K562 (cell line): ENCODE measurements around the gene DDX20. TPM values are rescaled to one million over a fixed set of nuclear protein-coding genes. Genes with fewer than 3 reads are reported as not detected.

Experiments used
- ATAC-seq: fragments of 200-7000 bp; cut with Tn5 transposase; 3 replicates; pipeline ENCODE4 v1.9.1; 2020; ENCODE audit warnings: moderate library complexity
- BruUV-seq: library from RNA; stranded (reverse); fragments of 400-500 nt; replicated peaks from 2 replicates; lab custom pipeline; 2021; lab: Mats Ljungman, UMichigan
- CTCF ChIA-PET: fragments of 300-600 bp; formaldehyde crosslinking; extraction: SDS; loops from one replicate; lab custom pipeline; 2021; ENCODE audit warnings: low intra/inter-chr PET ratio; lab: Yijun Ruan, JAX
- POLR2A ChIA-PET: fragments of 300-600, 350-650 bp; sonication (Branson Sonifier 250); formaldehyde crosslinking; extraction: SDS; loops from one replicate; lab custom pipeline; 2021; ENCODE audit warnings: antibody characterized with exemption, inconsistent platforms; lab: Yijun Ruan, JAX
- DNase-seq, 4 experiments: peaks; one replicate each; pipeline versions ENCODE4 v3.0.0 to v3.0.0-alpha.2; 2011 to 2018; ENCODE audit warnings: low spot score in 3 of 4, mixed read lengths in 3 of 4; ENCODE audit errors: extremely low read depth in 1 of 4
- FAIRE-seq: peaks from 2 replicates; lab custom pipeline; 2011; peaks lifted over from hg19 to GRCh38; lab: Jason Lieb, UNC
- H2AFZ ChIP-seq: 2 replicates; pipeline ENCODE4 v1.6.0; 2011; ENCODE audit warnings: low read depth, low read length, control low read depth, inconsistent platforms
- H3K27ac ChIP-seq: fragments of 200-600 bp; 3 replicates; pipeline ENCODE4 v1.8.0; 2011; ENCODE audit warnings: low read depth, mild to moderate bottlenecking, control low read depth, inconsistent platforms, low read length, moderate library complexity, mixed read lengths; ENCODE audit errors: extremely low read depth
- H3K27me3 ChIP-seq, 2 experiments: fragments of 300-600 bp in 1 of 2; 2 replicates in 1 of 2; 3 replicates in 1 of 2; pipeline versions ENCODE4 v1.6.0 to v1.8.0; 2011; ENCODE audit warnings: inconsistent platforms in 2 of 2, low read length in 2 of 2, mild to moderate bottlenecking in 1 of 2, mixed read lengths in 1 of 2, moderate library complexity in 1 of 2; ENCODE audit not compliant: control insufficient read depth in 2 of 2, insufficient read depth in 2 of 2
- H3K36me3 ChIP-seq: fragments of 300-600 bp; 3 replicates; pipeline ENCODE4 v1.8.0; 2011; ENCODE audit warnings: mild to moderate bottlenecking, low read length, inconsistent platforms; ENCODE audit not compliant: control insufficient read depth, insufficient read depth
- H3K4me1 ChIP-seq, 2 experiments: fragments of 200-600 bp in 1 of 2; replicated peaks in 1 of 2; 2 replicates in 1 of 2; 3 replicates in 1 of 2; pipeline versions ENCODE4 v1.5.1 to v1.8.0; 2011; ENCODE audit warnings: inconsistent platforms in 2 of 2, low read length in 2 of 2, mild to moderate bottlenecking in 1 of 2, mixed read lengths in 1 of 2, moderate library complexity in 1 of 2; ENCODE audit not compliant: control insufficient read depth in 2 of 2, insufficient read depth in 2 of 2
- H3K4me2 ChIP-seq: 2 replicates; pipeline ENCODE4 v1.6.1; 2011; ENCODE audit warnings: low read length, control low read depth, inconsistent platforms, mixed read lengths; ENCODE audit not compliant: insufficient read depth
- H3K4me3 ChIP-seq: fragments of 200-600 bp; sonication (generic), shearing (Covaris generic); 2 replicates; pipeline ENCODE4 v1.5.1; 2016; ENCODE audit warnings: control low read depth, inconsistent platforms
- H3K79me2 ChIP-seq: fragments of 200-600 bp; 3 replicates; pipeline ENCODE4 v1.8.0; 2011; ENCODE audit warnings: low read length, inconsistent platforms; ENCODE audit not compliant: control insufficient read depth, insufficient read depth
- H3K9ac ChIP-seq, 2 experiments: 2 replicates each; pipeline versions ENCODE4 v1.6.0 to v1.6.1; 2011; ENCODE audit warnings: low read depth in 2 of 2, low read length in 2 of 2, control low read depth in 1 of 2, inconsistent platforms in 1 of 2, mild to moderate bottlenecking in 1 of 2, mixed read lengths in 1 of 2; ENCODE audit not compliant: insufficient read depth in 1 of 2
- H3K9me1 ChIP-seq: one replicate; pipeline ENCODE4 v1.6.0; 2011; ENCODE audit warnings: inconsistent platforms, mild to moderate bottlenecking, low read length, moderate library complexity; ENCODE audit not compliant: control insufficient read depth, insufficient read depth
- H3K9me3 ChIP-seq: replicated peaks from 2 replicates; pipeline ENCODE4 v1.5.1; 2011; ENCODE audit warnings: low read depth, low read length, inconsistent platforms; ENCODE audit not compliant: control insufficient read depth, insufficient read depth
- H4K20me1 ChIP-seq: replicated peaks from 2 replicates; pipeline ENCODE4 v1.6.1; 2011; ENCODE audit warnings: low read length, inconsistent platforms, mixed read lengths; ENCODE audit not compliant: control insufficient read depth, insufficient read depth
- CBFB ChIP-seq: sonication (generic); formaldehyde crosslinking; IDR thresholded peaks from 2 replicates; pipeline ENCODE4 v1.4.0; 2020; ENCODE audit warnings: mild to moderate bottlenecking, missing genetic modification reagents
- FOXK2 ChIP-seq, 2 experiments: fragments of 450-650 bp; IDR thresholded peaks in 1 of 2; conservative IDR thresholded peaks in 1 of 2; 2 replicates each; pipeline ENCODE4 v1.6.1; 2016; ENCODE audit warnings: low read depth in 2 of 2, mild to moderate bottlenecking in 1 of 2
- KDM5B ChIP-seq: fragments of 200-600 bp; sonication (generic); IDR thresholded peaks from 2 replicates; pipeline ENCODE4 v1.6.1; 2012; ENCODE audit warnings: low read depth, mild to moderate bottlenecking, moderate library complexity, low read length, control low read depth, inconsistent platforms; ENCODE audit not compliant: insufficient replicate concordance
- RBBP5 ChIP-seq: fragments of 200-600 bp; sonication (generic); IDR thresholded peaks from 2 replicates; pipeline ENCODE4 v1.6.1; 2012; ENCODE audit warnings: borderline replicate concordance, mild to moderate bottlenecking, low read length, control low read depth, inconsistent platforms; ENCODE audit not compliant: insufficient read depth, poor library complexity, severe bottlenecking
- RBM34 ChIP-seq: fragments of 200-400 bp; formaldehyde crosslinking; IDR thresholded peaks from 2 replicates; pipeline ENCODE4 v1.6.1; 2018; ENCODE audit warnings: low read length, borderline replicate concordance; ENCODE audit not compliant: insufficient read depth
- TRIM28 ChIP-seq: fragments of 450-650 bp; IDR thresholded peaks from 2 replicates; pipeline ENCODE4 v1.6.1; 2017
- ZNF445 ChIP-seq: fragments of 250-450 bp; sonication (Bioruptor Pico); IDR thresholded peaks from 2 replicates; pipeline ENCODE4 v1.4.0; 2020; ENCODE audit warnings: low read depth, mild to moderate bottlenecking, moderate library complexity
- WGBS: fragments of 100-300 bp; shearing (Covaris generic); methylation state at CpG from one replicate; pipeline ENCODE4 v1.1.6; 2016; ENCODE audit warnings: low coverage, mixed read lengths; ENCODE audit not compliant: insufficient coverage; ENCODE audit errors: missing lambda C conversion rate; 5-methylcytosine and 5-hydroxymethylcytosine counted together
- in situ Hi-C: fragments of 300-500 bp; cut with MboI; formaldehyde crosslinking; loops from 4 replicates; pipeline ENCODE4 v1.15.0; 2018; ENCODE audit warnings: inconsistent platforms, mixed read lengths
- intact Hi-C: fragments of 100-400 bp; cut with micrococcal nuclease; formaldehyde crosslinking; loops from 2 replicates; pipeline ENCODE4 v1.14.2; 2022
- polyA plus RNA-seq, 8 experiments: library from polyadenylated mRNA; depleted of rRNA in 4 of 8; stranded (reverse) in 5 of 8; unstranded in 3 of 8; fragments of >200 nt; fragmentation: Nextera tagmentation in 2 of 8; fragmentation: Illumina TruSeq in 1 of 8; extraction: Ambion mirVana in 2 of 8; extraction: Trizol in 1 of 8; gene quantifications; 2 replicates each; pipeline versions ENCODE4 v1.2.1 to v1.2.3, GENCODE V29; 2011 to 2014; ENCODE audit warnings: inconsistent platforms in 1 of 8, missing spikeins in 1 of 8
- total RNA-seq, 7 experiments: library from RNA; depleted of rRNA in 6 of 7; stranded (reverse); fragments of >200 nt in 6 of 7; fragmentation: Illumina TruSeq in 2 of 7; extraction: Trizol in 2 of 7; gene quantifications; 2 replicates each; pipeline versions ENCODE4 v1.2.1 to v1.2.3, GENCODE V29; 2011 to 2021; ENCODE audit warnings: low replicate concordance in 1 of 7
- TF ChIP-seq, protein P1 (sequence below), 2 experiments: fragments of 150-350 bp in 1 of 2; IDR thresholded peaks; 2 replicates each; pipeline ENCODE4 v1.6.1; 2012 to 2016; ENCODE audit warnings: low read depth in 2 of 2, low read length in 2 of 2, mild to moderate bottlenecking in 1 of 2, moderate library complexity in 1 of 2
- TF ChIP-seq, protein P2 (sequence below): fragments of 200-800 bp; sonication (Bioruptor generic); IDR thresholded peaks from 2 replicates; pipeline ENCODE4 v1.6.1; 2017; ENCODE audit warnings: missing genetic modification characterization, missing compliant biosample characterization

DDX20 gene
- total and polyA plus RNA-seq, 9 of the 15 experiments (the other 6 are each of a cell fraction or from before 2014, with no cell fraction given): 8.3 to 33.4 (median 24.5) TPM

DNA sequence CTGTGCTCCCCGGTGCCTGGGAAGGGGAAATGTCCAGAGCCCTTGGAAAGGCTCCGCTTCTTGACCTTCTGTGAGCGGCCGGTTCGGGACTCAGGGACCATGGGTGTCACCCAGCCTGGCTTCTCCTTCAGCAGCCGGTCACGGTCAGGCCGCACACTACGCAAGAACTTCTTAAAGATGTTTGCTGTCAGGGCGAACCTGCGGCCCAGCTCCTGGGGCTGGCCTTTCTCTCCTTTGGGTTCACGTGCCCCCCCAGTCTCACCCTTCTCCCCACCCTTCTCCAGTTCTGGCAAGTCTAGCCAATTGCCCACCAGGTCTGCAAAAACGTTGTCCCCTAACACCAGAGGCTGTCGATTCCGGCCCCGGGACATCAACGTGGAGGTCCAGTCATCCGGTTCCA lies 28.6 kb upstream of the DDX20 start:
- Histone ChIP-seq H3K4me3 (no peak overlapping the region), H3K79me2 (no peaks in the 10 kb centered on the region), H3K9ac (peak overlapping the region in 1 of 2 experiments; percentile 38; a peak in 1 of 4 replicates), H2AFZ (no peak overlapping the region), H3K36me3 (no peaks in the 10 kb centered on the region), H3K27ac (no peak overlapping the region), H3K9me3 (no peaks in the 10 kb centered on the region), H3K9me1 (no peaks in the 10 kb centered on the region), H3K4me2 (no peak overlapping the region), H3K4me1 (peaks cover 0 to 7% of the 10 kb centered on the region in 2 experiments; a peak in 1 of 5 replicates), H3K27me3 (peaks cover 12 to 53% of the 10 kb centered on the region in 2 experiments; a peak in 4 of 5 replicates), H4K20me1 (no peaks in the 10 kb centered on the region; the same call in none of the 2 replicates)
- DNase-seq: no peak
- FAIRE-seq: no peak
- intact Hi-C loops: no loop called here
- 25% methylated on average over 13 of the region's 18 CpGs for WGBS
- BruUV-seq: no TSS peak
- ChIA-PET CTCF (no interaction called here), POLR2A (no interaction called here)
- ATAC-seq: no peak
- TF ChIP-seq KDM5B (no peak), ZNF445 (CRISPR knock-in tag) (no peak), FOXK2 (conservative IDR thresholded peaks at IDR 0.05 in 1 of 2, IDR thresholded peaks at IDR 0.05 in 1 of 2; ENCODE audit: low read depth in 2 of 2) (no peak), RBBP5 (no peak), TRIM28 (no peak), CBFB (no peak), RBM34 (no peak)
- TF ChIP-seq, protein P1, sequence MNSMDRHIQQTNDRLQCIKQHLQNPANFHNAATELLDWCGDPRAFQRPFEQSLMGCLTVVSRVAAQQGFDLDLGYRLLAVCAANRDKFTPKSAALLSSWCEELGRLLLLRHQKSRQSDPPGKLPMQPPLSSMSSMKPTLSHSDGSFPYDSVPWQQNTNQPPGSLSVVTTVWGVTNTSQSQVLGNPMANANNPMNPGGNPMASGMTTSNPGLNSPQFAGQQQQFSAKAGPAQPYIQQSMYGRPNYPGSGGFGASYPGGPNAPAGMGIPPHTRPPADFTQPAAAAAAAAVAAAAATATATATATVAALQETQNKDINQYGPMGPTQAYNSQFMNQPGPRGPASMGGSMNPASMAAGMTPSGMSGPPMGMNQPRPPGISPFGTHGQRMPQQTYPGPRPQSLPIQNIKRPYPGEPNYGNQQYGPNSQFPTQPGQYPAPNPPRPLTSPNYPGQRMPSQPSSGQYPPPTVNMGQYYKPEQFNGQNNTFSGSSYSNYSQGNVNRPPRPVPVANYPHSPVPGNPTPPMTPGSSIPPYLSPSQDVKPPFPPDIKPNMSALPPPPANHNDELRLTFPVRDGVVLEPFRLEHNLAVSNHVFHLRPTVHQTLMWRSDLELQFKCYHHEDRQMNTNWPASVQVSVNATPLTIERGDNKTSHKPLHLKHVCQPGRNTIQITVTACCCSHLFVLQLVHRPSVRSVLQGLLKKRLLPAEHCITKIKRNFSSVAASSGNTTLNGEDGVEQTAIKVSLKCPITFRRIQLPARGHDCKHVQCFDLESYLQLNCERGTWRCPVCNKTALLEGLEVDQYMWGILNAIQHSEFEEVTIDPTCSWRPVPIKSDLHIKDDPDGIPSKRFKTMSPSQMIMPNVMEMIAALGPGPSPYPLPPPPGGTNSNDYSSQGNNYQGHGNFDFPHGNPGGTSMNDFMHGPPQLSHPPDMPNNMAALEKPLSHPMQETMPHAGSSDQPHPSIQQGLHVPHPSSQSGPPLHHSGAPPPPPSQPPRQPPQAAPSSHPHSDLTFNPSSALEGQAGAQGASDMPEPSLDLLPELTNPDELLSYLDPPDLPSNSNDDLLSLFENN (IDR thresholded peaks at IDR 0.05; ENCODE audit: low read depth in 2 of 2, low read length in 2 of 2): no peak
- TF ChIP-seq, protein P2, sequence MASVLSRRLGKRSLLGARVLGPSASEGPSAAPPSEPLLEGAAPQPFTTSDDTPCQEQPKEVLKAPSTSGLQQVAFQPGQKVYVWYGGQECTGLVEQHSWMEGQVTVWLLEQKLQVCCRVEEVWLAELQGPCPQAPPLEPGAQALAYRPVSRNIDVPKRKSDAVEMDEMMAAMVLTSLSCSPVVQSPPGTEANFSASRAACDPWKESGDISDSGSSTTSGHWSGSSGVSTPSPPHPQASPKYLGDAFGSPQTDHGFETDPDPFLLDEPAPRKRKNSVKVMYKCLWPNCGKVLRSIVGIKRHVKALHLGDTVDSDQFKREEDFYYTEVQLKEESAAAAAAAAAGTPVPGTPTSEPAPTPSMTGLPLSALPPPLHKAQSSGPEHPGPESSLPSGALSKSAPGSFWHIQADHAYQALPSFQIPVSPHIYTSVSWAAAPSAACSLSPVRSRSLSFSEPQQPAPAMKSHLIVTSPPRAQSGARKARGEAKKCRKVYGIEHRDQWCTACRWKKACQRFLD: no peak
- in situ Hi-C loops: no loop called here
